Stimulated activated CD4-positive, alpha-beta T cell treated with anti-CD3 and anti-CD28 coated beads, Interleukin-15, amount 100 ng/mL, for 24 hours (primary cell): ENCODE measurements around the gene CEP112.

Experiments used
- DNase-seq: peaks from one replicate; pipeline ENCODE4 v3.0.0-alpha.2; 2020

Gene CEP112

GRCh38 chr17:66056148-66056547 is 135.8 kb downstream of the CEP112 start:
- no peak for DNase-seq

- no peak for DNase-seq
Measured at GRCh38 chr17:66054242-66054641, 137.7 kb downstream of the CEP112 start.

GRCh38 chr17:66044083-66044482 is 147.8 kb downstream of the CEP112 start:
- DNase-seq = no peak

- DNase-seq = no peak
Measured at GRCh38 chr17:66043419-66043818, 148.5 kb downstream of the CEP112 start.

GRCh38 chr17:66040402-66040801 is 151.5 kb downstream of the CEP112 start:
- DNase-seq = peak; percentile 1

GRCh38 chr17:66038125-66038524 is 153.8 kb downstream of the CEP112 start:
- no peak for DNase-seq

GRCh38 chr17:66037221-66037620 is 154.7 kb downstream of the CEP112 start:
- no peak for DNase-seq

GRCh38 chr17:66032082-66032712 is 159.7 kb downstream of the CEP112 start:
- DNase-seq = no peak

GRCh38 chr17:66025551-66025950 is 166.4 kb downstream of the CEP112 start:
- DNase-seq = no peak

- DNase-seq = no peak
Measured at GRCh38 chr17:66021757-66022156, 170.2 kb downstream of the CEP112 start.

GRCh38 chr17:66018786-66019185 is 173.1 kb downstream of the CEP112 start:
- DNase-seq = no peak

- no peak for DNase-seq
Measured at GRCh38 chr17:66016231-66016630, 175.7 kb downstream of the CEP112 start.

GRCh38 chr17:66008680-66009079 is 183.3 kb downstream of the CEP112 start:
- DNase-seq = no peak

- DNase-seq = no peak
Measured at GRCh38 chr17:66006654-66007053, 185.3 kb downstream of the CEP112 start.

GRCh38 chr17:66002812-66003211 is 189.1 kb downstream of the CEP112 start:
- no peak for DNase-seq

- DNase-seq = no peak
Measured at GRCh38 chr17:66002063-66002585, 189.8 kb downstream of the CEP112 start.

GRCh38 chr17:66000216-66000615 is 191.7 kb downstream of the CEP112 start:
- no peak for DNase-seq

- no peak for DNase-seq
Measured at GRCh38 chr17:65998675-65999074, 193.3 kb downstream of the CEP112 start.

- no peak for DNase-seq
Measured at GRCh38 chr17:65994679-65995078, 197.3 kb downstream of the CEP112 start.

- DNase-seq = no peak
Measured at GRCh38 chr17:65994114-65994513, 197.8 kb downstream of the CEP112 start.

- no peak for DNase-seq
Measured at GRCh38 chr17:65990593-65990992, 201.3 kb downstream of the CEP112 start.

- DNase-seq = no peak
Measured at GRCh38 chr17:65988451-65988850, 203.5 kb downstream of the CEP112 start.

GRCh38 chr17:65987988-65988387 is 203.9 kb downstream of the CEP112 start:
- DNase-seq = no peak

GRCh38 chr17:65985571-65985970 is 206.4 kb downstream of the CEP112 start:
- no peak for DNase-seq

- DNase-seq = no peak
Measured at GRCh38 chr17:65984299-65984698, 207.6 kb downstream of the CEP112 start.
